ENCODE results near the gene ARMC3. TPM values are rescaled to one million over a fixed set of nuclear protein-coding genes. Genes with fewer than 3 reads are reported as not detected.

Gene ARMC3
- total RNA-seq, 1 donor from 2014 or later = not detected

DNA sequence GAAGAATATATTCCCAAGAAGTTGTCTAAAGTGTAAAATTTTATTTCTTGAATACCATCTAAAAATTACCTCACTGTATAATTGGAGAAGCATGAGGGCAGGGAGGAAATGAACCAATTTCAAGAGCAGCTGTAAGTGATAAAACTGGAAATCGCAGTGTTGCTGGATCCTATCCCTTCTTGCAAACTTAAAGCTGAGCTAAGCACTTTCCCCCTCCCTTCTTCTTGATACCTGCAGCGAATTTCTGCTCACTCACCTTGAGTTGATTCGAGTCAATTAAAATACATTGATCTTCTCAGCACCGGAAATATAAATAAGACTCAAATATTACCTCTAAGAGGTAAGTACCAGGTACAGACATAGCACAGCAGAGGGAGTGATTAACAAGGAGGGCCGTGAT is 65.5 kb downstream of the ARMC3 start:
- intact Hi-C loops (cut with micrococcal nuclease) = no loop called here
- peaks cover 7% of the 10 kb centered on the region for H3K27me3 ChIP-seq (ENCODE audit: low read depth)

DNA sequence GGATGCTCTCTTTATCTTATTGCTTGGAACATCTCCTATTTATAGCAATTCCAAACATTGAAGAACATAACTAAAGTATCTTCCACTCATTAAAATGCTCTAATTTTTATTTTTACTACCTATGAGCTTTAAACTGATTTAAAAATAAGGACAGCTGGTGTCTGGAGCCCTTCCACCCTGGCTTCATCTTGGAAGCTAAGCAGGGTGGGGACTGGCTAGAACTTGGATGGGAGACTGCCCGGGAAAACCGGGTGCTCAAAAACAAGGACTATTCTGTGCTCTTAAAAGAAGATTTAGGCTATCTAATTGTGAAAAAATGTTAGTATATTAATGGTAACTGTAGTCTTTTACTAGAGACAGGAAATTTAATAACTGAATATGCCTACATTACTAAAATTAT is 69.2 kb downstream of the ARMC3 start:
- intact Hi-C loops (cut with micrococcal nuclease) = no loop called here
- Histone ChIP-seq H3K36me3 (no peaks in the 10 kb centered on the region), H3K27me3 (ENCODE audit: low read depth) (peaks cover 34% of the 10 kb centered on the region), H3K27ac (replicated peaks) (no peak overlapping the region), H3K4me3 (no peak overlapping the region), H3K9me3 (replicated peaks) (no peaks in the 10 kb centered on the region), H3K4me1 (no peaks in the 10 kb centered on the region)
- no peak for TF ChIP-seq CTCF (IDR thresholded peaks at IDR 0.05; ENCODE audit: borderline replicate concordance)
- DNase-seq = no peak

More for the DNA sequence above, 65.5 kb downstream of the ARMC3 start:
- no peak for TF ChIP-seq CTCF (IDR thresholded peaks at IDR 0.05; ENCODE audit: borderline replicate concordance)
- Histone ChIP-seq H3K36me3 (no peaks in the 10 kb centered on the region), H3K27ac (replicated peaks) (no peak overlapping the region), H3K9me3 (replicated peaks) (no peaks in the 10 kb centered on the region), H3K4me3 (no peak overlapping the region), H3K4me1 (peaks cover 5% of the 10 kb centered on the region)
- no peak for DNase-seq

DNA sequence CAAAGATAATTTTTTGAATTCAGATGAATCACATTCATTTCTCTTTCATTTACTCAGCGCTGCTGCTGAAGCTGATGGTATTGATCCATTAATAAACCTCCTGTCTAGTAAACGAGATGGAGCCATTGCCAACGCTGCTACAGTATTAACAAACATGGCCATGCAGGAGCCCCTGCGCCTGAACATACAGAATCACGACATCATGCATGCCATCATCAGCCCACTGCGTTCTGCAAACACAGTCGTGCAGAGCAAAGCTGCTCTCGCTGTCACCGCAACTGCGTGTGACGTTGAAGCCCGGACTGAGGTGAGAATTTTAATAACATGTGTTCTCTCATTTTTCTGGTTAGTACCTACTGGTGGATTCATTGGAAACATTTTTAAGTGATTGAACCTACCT is 70.2 kb downstream of the ARMC3 start:
- intact Hi-C loops (cut with micrococcal nuclease) = no loop called here
- H3K27me3 ChIP-seq (ENCODE audit: low read depth) = peaks cover 40% of the 10 kb centered on the region
- DNase-seq = no peak

DNA sequence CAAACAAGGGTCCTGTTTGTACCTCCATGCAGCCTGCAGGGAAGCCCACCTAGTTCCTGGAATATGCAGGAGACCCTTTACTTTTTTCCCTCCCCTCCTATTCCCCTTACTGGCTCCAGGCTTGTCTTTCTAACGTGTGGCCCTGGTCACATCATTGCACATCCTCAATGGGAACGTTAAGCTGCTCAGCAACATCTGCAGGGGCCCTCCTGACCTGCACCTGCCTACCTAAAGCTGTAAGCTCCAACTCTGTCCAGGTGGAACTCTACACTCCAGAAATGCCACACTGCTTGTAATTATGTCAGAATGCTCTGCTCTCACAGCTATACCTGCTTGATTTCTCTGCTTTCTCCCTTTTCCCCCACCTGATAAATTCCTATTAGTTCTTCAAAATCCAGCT is 72.1 kb downstream of the ARMC3 start:
- TF ChIP-seq CTCF (IDR thresholded peaks at IDR 0.05; ENCODE audit: borderline replicate concordance) = no peak
- no peaks in the 10 kb centered on the region for H3K36me3 ChIP-seq
- no peaks in the 10 kb centered on the region for H3K4me1 ChIP-seq
- peaks cover 57% of the 10 kb centered on the region for H3K27me3 ChIP-seq (ENCODE audit: low read depth)
- no peak for DNase-seq
- no peaks in the 10 kb centered on the region for H3K9me3 ChIP-seq (replicated peaks)
- H3K27ac ChIP-seq (replicated peaks) = no peak overlapping the region
- intact Hi-C loops (cut with micrococcal nuclease) = no loop called here
- no peak overlapping the region for H3K4me3 ChIP-seq

More for the DNA sequence above, 70.2 kb downstream of the ARMC3 start:
- Histone ChIP-seq H3K4me3 (no peak overlapping the region), H3K27ac (replicated peaks) (no peak overlapping the region), H3K4me1 (no peaks in the 10 kb centered on the region), H3K36me3 (no peaks in the 10 kb centered on the region), H3K9me3 (replicated peaks) (no peaks in the 10 kb centered on the region)
- TF ChIP-seq CTCF (IDR thresholded peaks at IDR 0.05; ENCODE audit: borderline replicate concordance) = no peak

DNA sequence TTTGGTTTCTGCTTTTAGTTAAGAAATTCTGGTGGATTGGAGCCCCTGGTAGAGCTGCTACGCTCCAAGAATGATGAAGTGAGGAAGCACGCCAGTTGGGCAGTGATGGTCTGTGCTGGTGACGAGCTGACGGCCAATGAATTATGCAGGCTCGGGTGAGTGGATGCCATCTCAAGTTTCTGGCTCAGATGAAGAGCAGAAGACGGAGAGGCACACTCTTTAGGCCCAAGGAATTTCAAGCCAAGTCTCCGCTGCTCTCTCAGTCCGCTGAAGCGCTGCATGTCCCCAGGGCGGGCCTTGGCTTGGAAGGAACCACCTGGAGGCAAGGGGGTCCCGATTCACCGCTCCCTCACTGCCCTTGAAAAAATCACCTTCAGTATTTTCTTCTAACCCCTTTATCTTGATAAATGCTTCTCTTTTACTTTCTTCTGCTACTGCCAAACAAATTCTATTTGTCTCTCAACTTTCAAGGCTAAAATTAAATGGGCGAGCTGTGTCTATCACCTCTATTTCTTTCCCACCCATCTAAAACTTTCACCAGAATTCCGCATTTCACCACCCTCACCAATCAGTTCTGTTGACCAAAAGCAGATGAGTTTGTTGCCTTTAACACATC is 74.2 kb downstream of the ARMC3 start:
- Histone ChIP-seq H3K4me3 (no peak overlapping the region), H3K9me3 (replicated peaks) (no peaks in the 10 kb centered on the region), H3K4me1 (no peaks in the 10 kb centered on the region), H3K36me3 (no peaks in the 10 kb centered on the region), H3K27ac (replicated peaks) (no peak overlapping the region), H3K27me3 (ENCODE audit: low read depth) (peaks cover 66% of the 10 kb centered on the region)
- TF ChIP-seq CTCF (IDR thresholded peaks at IDR 0.05; ENCODE audit: borderline replicate concordance) = no peak
- no peak for DNase-seq
- intact Hi-C loops (cut with micrococcal nuclease) = no loop called here

All from left ventricle myocardium inferior (tissue), 1 donor.